GM21381 (cell line): ENCODE data around the gene FAM219A.

Source experiments
- ATAC-seq: cut with Tn5 transposase; IDR thresholded peaks from one replicate; pipeline ENCODE4 v1.9.1; 2021; ENCODE audit warnings: mild to moderate bottlenecking, moderate library complexity; ENCODE audit not compliant: unreplicated experiment

FAM219A gene

GRCh38 chr9:34458013-34458958, at the start of gene FAM219A, which contains the start of gene DNAI1:
TSS of gene FAM219A (minus strand) at chr9:34458570. CDS start at chr9:34458263, 307 bp downstream.
TSS of gene DNAI1 (plus strand) at chr9:34458805. CDS start at chr9:34459006, 201 bp downstream.
- ATAC-seq = peak; percentile 98

- no peak for ATAC-seq
Measured at GRCh38 chr9:34507966-34508365, 49.6 kb upstream of the FAM219A start.

GRCh38 chr9:34507556-34507955, 49.2 kb upstream of the FAM219A start:
- no peak for ATAC-seq

GRCh38 chr9:34506623-34507022, 48.3 kb upstream of the FAM219A start:
- ATAC-seq = no peak

- ATAC-seq = no peak
Measured at GRCh38 chr9:34505370-34506120, 47.2 kb upstream of the FAM219A start.

GRCh38 chr9:34503406-34503805, 45.0 kb upstream of the FAM219A start:
- ATAC-seq = no peak

- ATAC-seq = no peak
Measured at GRCh38 chr9:34502891-34503290, 44.5 kb upstream of the FAM219A start.

GRCh38 chr9:34502471-34502870, 44.1 kb upstream of the FAM219A start:
- ATAC-seq = no peak

GRCh38 chr9:34501889-34502425, 43.6 kb upstream of the FAM219A start:
- ATAC-seq = no peak

- no peak for ATAC-seq
Measured at GRCh38 chr9:34501372-34501771, 43.0 kb upstream of the FAM219A start.

GRCh38 chr9:34500623-34501267, 42.4 kb upstream of the FAM219A start:
- no peak for ATAC-seq

- ATAC-seq = no peak
Measured at GRCh38 chr9:34499076-34499475, 40.7 kb upstream of the FAM219A start.

GRCh38 chr9:34498553-34498952, 40.2 kb upstream of the FAM219A start:
- no peak for ATAC-seq

- no peak for ATAC-seq
Measured at GRCh38 chr9:34496149-34496712, 37.9 kb upstream of the FAM219A start.

- ATAC-seq = no peak
Measured at GRCh38 chr9:34493972-34494535, 35.7 kb upstream of the FAM219A start.

- ATAC-seq = no peak
Measured at GRCh38 chr9:34492051-34492450, 33.7 kb upstream of the FAM219A start.

GRCh38 chr9:34491596-34491995, 33.2 kb upstream of the FAM219A start:
- no peak for ATAC-seq

- no peak for ATAC-seq
Measured at GRCh38 chr9:34490760-34491159, 32.4 kb upstream of the FAM219A start.

GRCh38 chr9:34490360-34490759, 32.0 kb upstream of the FAM219A start:
- ATAC-seq = no peak

GRCh38 chr9:34486572-34486971, 28.2 kb upstream of the FAM219A start:
- ATAC-seq = no peak
